ENCODE data around the gene PCGF5. TPM values are rescaled to one million over a fixed set of nuclear protein-coding genes. Genes with fewer than 3 reads are reported as not detected.

PCGF5 gene
- total and polyA plus RNA-seq, 4 donors: 18.9 to 55.5 (median 32.2) TPM

GRCh38 chr10:91328320-91328984, 108.0 kb downstream of the PCGF5 start:
- Histone ChIP-seq H3K4me3 (ENCODE audit: low read depth in 1 of 3, low read length in 3 of 3) (no peak overlapping the region), H3K27me3 (ENCODE audit: control insufficient read depth in 4 of 4, insufficient read depth in 4 of 4, low read length in 3 of 4) (no peaks in the 10 kb centered on the region), H3K9me3 (ENCODE audit: control insufficient read depth in 4 of 4, low read length in 3 of 4) (no peaks in the 10 kb centered on the region), H3K4me1 (ENCODE audit: control insufficient read depth in 4 of 4, insufficient read depth in 4 of 4, low read length in 3 of 4) (no peaks in the 10 kb centered on the region), H3K36me3 (ENCODE audit: control insufficient read depth in 4 of 4, insufficient read depth in 3 of 4, low read depth in 1 of 4, low read length in 3 of 4) (no peaks in the 10 kb centered on the region), H3K27ac (ENCODE audit: low read depth in 1 of 2, low read length in 2 of 2) (no peak overlapping the region), H3K9ac (ENCODE audit: low read depth in 1 of 2, low read length in 2 of 2) (no peak overlapping the region)
- TF ChIP-seq RXRA (IDR thresholded peaks at IDR 0.05) (no peak), HNF4A (conservative IDR thresholded peaks at IDR 0.05) (no peak), NR2F2 (IDR thresholded peaks at IDR 0.05) (no peak), YY1 (IDR thresholded peaks at IDR 0.05) (no peak), FOXA2 (IDR thresholded peaks at IDR 0.05) (no peak), CTCF (IDR thresholded peaks at IDR 0.05; ENCODE audit: low read depth, low read length, missing input control) (no peak), RAD21 (IDR thresholded peaks at IDR 0.05) (no peak), ZBTB33 (IDR thresholded peaks at IDR 0.05) (no peak), FOXA1 (IDR thresholded peaks at IDR 0.05) (no peak), HNF4G (IDR thresholded peaks at IDR 0.05) (no peak)
- TF ChIP-seq, protein P1, sequence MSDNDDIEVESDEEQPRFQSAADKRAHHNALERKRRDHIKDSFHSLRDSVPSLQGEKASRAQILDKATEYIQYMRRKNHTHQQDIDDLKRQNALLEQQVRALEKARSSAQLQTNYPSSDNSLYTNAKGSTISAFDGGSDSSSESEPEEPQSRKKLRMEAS (IDR thresholded peaks at IDR 0.05): no peak
- TF ChIP-seq, protein P2, sequence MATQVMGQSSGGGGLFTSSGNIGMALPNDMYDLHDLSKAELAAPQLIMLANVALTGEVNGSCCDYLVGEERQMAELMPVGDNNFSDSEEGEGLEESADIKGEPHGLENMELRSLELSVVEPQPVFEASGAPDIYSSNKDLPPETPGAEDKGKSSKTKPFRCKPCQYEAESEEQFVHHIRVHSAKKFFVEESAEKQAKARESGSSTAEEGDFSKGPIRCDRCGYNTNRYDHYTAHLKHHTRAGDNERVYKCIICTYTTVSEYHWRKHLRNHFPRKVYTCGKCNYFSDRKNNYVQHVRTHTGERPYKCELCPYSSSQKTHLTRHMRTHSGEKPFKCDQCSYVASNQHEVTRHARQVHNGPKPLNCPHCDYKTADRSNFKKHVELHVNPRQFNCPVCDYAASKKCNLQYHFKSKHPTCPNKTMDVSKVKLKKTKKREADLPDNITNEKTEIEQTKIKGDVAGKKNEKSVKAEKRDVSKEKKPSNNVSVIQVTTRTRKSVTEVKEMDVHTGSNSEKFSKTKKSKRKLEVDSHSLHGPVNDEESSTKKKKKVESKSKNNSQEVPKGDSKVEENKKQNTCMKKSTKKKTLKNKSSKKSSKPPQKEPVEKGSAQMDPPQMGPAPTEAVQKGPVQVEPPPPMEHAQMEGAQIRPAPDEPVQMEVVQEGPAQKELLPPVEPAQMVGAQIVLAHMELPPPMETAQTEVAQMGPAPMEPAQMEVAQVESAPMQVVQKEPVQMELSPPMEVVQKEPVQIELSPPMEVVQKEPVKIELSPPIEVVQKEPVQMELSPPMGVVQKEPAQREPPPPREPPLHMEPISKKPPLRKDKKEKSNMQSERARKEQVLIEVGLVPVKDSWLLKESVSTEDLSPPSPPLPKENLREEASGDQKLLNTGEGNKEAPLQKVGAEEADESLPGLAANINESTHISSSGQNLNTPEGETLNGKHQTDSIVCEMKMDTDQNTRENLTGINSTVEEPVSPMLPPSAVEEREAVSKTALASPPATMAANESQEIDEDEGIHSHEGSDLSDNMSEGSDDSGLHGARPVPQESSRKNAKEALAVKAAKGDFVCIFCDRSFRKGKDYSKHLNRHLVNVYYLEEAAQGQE (IDR thresholded peaks at IDR 0.05): no peak
- TF ChIP-seq, protein P3, sequence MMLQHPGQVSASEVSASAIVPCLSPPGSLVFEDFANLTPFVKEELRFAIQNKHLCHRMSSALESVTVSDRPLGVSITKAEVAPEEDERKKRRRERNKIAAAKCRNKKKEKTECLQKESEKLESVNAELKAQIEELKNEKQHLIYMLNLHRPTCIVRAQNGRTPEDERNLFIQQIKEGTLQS (IDR thresholded peaks at IDR 0.05): no peak
- 91% methylated on average over 4 of the region's 4 CpGs for WGBS
- DNase-seq (ENCODE audit: low spot score): no peak

Other genes starting within 250 kb of the PCGF5 start
- gene HECTD2, start 189.7 kb downstream of the PCGF5 start, total RNA-seq: 1 to 10 TPM; 4.4 to 5.0 TPM
- gene HECTD2, start 189.7 kb downstream of the PCGF5 start, polyA plus RNA-seq: 1 to 10 TPM; 1.0 to 2.0 TPM

All from liver (tissue), 9 donors.